HG02870 (cell line): ENCODE measurements around the gene CA4.
"Not testable (repeated sequence)": the region's sequence is repeated elsewhere in the genome, so short reads cannot be mapped to it uniquely, and the experiment has no call there.

Source experiments
- ATAC-seq: cut with Tn5 transposase; IDR thresholded peaks from one replicate; pipeline ENCODE4 v1.9.1; 2021; ENCODE audit warnings: mild to moderate bottlenecking, moderate library complexity; ENCODE audit not compliant: unreplicated experiment

The CA4 gene

GRCh38 chr17:60149691-60150582 lies at the start of gene CA4:
CA4 (plus strand) TSS chr17:60149973; CDS start chr17:60150035, 62 bp downstream.
- no peak for ATAC-seq

- not testable (repeated sequence) for ATAC-seq
Observed at GRCh38 chr17:60100577-60100976, 49.2 kb upstream of the CA4 start.

GRCh38 chr17:60102015-60102631 lies 47.6 kb upstream of the CA4 start:
- not testable (repeated sequence) for ATAC-seq

- no peak for ATAC-seq
Observed at GRCh38 chr17:60102632-60103096, 47.1 kb upstream of the CA4 start.

GRCh38 chr17:60103957-60104356 lies 45.8 kb upstream of the CA4 start:
- ATAC-seq = no peak

- no peak for ATAC-seq
Observed at GRCh38 chr17:60106340-60107059, 43.3 kb upstream of the CA4 start.

GRCh38 chr17:60107526-60108257 lies 42.1 kb upstream of the CA4 start:
- ATAC-seq = no peak

- not testable (repeated sequence) for ATAC-seq
Observed at GRCh38 chr17:60108309-60108708, 41.5 kb upstream of the CA4 start.

- no peak for ATAC-seq
Observed at GRCh38 chr17:60108712-60109111, 41.1 kb upstream of the CA4 start.

GRCh38 chr17:60109161-60109560 lies 40.6 kb upstream of the CA4 start:
- ATAC-seq = no peak

- ATAC-seq = no peak
Observed at GRCh38 chr17:60110586-60110985, 39.2 kb upstream of the CA4 start.

GRCh38 chr17:60111661-60112060 lies 38.1 kb upstream of the CA4 start:
- ATAC-seq = not testable (repeated sequence)

GRCh38 chr17:60115364-60115763 lies 34.4 kb upstream of the CA4 start:
- not testable (repeated sequence) for ATAC-seq

GRCh38 chr17:60116196-60116595 lies 33.6 kb upstream of the CA4 start:
- not testable (repeated sequence) for ATAC-seq

- not testable (repeated sequence) for ATAC-seq
Observed at GRCh38 chr17:60119162-60119561, 30.6 kb upstream of the CA4 start.

GRCh38 chr17:60119807-60120748 lies 29.7 kb upstream of the CA4 start:
- ATAC-seq = not testable (repeated sequence)

- ATAC-seq = no peak
Observed at GRCh38 chr17:60127068-60128064, 22.4 kb upstream of the CA4 start.

GRCh38 chr17:60128171-60128859 lies 21.5 kb upstream of the CA4 start:
- no peak for ATAC-seq
